Measurements from ENCODE around the gene SYCE1.

GRCh38 chr10:133515471-133515870 lies 49.9 kb downstream of the SYCE1 start:
- TF ChIP-seq RAD21 (IDR thresholded peaks at IDR 0.05 in 1 of 2, conservative IDR thresholded peaks at IDR 0.05 in 1 of 2; ENCODE audit: low read depth in 2 of 2, low read length in 2 of 2) (no peak), POLR2A (IDR thresholded peaks at IDR 0.05; ENCODE audit: control extremely low read depth in 1 of 2, low read depth in 2 of 2, low read length in 2 of 2) (no peak), CTCF (IDR thresholded peaks at IDR 0.05; ENCODE audit: control extremely low read depth in 1 of 3, insufficient read depth in 1 of 3, low read depth in 1 of 3, low read length in 3 of 3) (no peak), CTBP2 (IDR thresholded peaks at IDR 0.05; ENCODE audit: borderline replicate concordance, insufficient read depth, insufficient read length, low read length) (no peak), BRCA1 (IDR thresholded peaks at IDR 0.05; ENCODE audit: low read depth, low read length) (no peak), ZNF274 (IDR thresholded peaks at IDR 0.05; ENCODE audit: borderline replicate concordance, extremely low read depth, low read length) (no peak), EGR1 (IDR thresholded peaks at IDR 0.05; ENCODE audit: borderline replicate concordance, low read depth, low read length) (no peak), MAX (IDR thresholded peaks at IDR 0.05) (no peak), GTF2F1 (IDR thresholded peaks at IDR 0.05; ENCODE audit: borderline replicate concordance, low read depth, low read length) (no peak), KDM1A (IDR thresholded peaks at IDR 0.05; ENCODE audit: borderline replicate concordance, low read length) (no peak), CHD2 (IDR thresholded peaks at IDR 0.05; ENCODE audit: low read length) (no peak), JUND (IDR thresholded peaks at IDR 0.05; ENCODE audit: low read length) (no peak), RFX5 (IDR thresholded peaks at IDR 0.05; ENCODE audit: borderline replicate concordance, low read depth, low read length) (no peak)

All from H1 (cell line).